ENCODE measurements around the gene ABCG8.

The ABCG8 gene

DNA sequence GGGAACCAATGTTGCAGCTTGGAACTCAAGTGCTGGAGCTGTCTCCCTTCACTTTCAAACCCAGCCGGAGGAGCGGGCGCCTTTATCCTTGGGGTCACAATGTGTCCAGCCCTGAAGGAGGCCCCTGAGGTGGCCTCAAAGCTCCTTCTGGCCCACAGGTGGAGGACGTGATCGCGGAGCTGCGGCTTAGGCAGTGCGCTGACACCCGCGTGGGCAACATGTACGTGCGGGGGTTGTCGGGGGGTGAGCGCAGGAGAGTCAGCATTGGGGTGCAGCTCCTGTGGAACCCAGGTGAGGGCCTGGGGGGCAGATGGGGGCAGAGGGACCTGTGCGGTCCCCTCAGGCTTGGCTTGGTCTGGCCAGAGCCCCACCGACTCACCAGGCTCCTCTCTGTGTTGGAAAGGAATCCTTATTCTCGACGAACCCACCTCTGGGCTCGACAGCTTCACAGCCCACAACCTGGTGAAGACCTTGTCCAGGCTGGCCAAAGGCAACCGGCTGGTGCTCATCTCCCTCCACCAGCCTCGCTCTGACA lies 13.5 kb downstream of the ABCG8 start:
- DNase-seq = no peak
- in situ Hi-C loops (cut with MboI; ENCODE audit: low pct_unique_long_range_greater_than_20kb, low sequenced_read_pairs) = no loop called here

DNA sequence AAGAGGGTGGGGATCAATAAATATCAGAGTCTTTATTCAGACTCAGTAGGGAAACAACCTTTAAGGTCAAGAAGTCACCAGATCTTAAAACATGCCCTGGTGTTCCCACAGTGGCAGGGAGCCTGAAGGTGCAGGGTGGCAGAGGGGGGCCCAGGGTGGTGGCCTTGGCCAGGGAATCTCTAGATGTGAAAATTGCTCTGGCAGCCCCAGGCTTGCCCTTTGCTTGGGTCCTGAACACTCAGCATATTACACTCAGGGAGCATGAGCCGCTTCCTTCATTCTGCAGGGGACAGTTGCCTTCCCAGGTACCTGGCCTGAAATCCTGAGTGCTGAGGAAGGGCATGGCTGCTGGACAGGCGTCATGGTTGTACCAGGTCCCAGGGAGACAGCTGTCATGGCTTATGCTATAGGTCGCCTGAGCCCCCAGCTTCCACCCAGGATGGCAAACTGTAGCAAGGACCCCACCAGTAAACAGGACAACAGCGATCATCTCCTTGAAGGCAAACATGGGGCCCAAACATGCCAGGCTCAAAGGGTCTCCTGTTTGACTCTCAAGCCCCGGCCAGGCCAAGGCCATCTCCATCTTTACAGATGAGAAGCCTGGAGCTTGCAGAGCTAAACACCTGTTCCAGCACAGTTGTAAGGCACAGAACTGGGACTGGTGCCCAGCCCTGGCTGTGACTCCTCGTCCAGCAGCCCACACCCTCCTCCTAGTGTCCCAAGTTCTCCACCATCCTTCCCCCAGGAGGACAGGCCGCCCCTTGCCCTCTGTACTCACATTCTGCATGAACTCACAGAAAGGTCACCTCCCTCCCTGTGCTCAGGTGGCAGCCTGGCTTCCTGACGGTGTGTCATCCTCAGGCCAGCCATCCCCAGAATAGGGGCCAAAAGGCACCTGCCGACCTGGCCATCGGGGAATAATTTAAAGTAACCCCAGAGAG lies 14.6 kb downstream of the ABCG8 start:
- in situ Hi-C loops (cut with MboI; ENCODE audit: low pct_unique_long_range_greater_than_20kb, low sequenced_read_pairs) = no loop called here
- no peak for DNase-seq

DNA sequence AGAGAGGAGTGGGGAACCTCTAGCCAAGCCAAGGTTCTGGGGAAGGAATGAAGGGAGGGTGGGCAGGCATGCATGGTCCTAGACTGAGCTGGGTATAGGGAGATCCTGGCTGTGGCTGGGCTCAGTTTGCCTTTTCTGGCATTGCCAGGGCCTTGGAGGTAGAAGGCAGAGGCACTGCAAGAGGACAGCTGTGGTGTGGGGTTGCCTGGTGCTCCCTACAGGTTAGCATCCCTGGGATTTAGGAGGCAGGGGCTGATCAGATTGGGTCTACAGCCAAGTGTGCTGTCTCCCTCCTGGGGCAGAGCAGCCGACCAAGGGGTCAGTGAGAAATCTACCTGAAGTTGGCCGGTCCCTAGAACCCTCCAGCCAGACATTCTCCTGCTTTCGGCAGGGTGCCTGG lies 15.9 kb downstream of the ABCG8 start:
- in situ Hi-C loops (cut with MboI; ENCODE audit: low pct_unique_long_range_greater_than_20kb, low sequenced_read_pairs) = no loop called here
- DNase-seq = no peak

DNA sequence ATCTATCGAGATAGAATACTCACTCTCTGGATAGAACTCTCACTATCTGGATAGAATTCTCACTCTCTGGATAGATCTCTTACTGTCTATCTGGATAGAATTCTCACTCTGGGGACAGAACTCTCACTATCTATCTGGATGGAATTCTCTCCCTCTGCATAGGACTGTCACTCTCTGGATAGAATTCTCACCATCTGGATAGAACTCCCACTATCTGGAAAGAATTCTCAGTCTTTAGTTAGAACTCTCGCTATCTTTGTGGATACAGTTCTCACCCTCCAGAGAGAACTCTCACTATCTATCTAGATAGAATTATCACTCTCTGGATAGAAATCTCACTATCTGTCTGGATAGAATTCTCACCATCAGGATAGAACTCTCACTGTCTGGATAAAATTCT lies 16.5 kb downstream of the ABCG8 start:
- in situ Hi-C loops (cut with MboI; ENCODE audit: low pct_unique_long_range_greater_than_20kb, low sequenced_read_pairs) = no loop called here
- no peak for DNase-seq

DNA sequence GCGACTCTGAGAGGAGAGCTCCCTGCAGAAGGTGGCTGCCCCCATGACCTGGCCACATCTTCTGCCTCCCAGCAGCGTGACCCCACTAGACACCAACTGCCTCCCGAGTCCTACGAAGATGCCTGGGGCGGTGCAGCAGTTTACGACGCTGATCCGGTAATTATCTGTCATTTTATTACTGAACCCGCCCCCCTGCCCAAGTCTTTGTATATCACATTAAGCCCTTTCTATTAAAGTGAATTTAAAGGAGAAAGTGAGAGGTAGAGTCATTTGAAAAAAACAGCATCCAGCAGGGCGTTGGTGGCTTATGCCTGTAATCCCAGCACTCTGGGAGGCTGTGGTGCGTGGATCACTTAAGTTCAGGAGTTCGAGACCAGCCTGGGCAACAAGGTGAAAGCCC lies 33.4 kb downstream of the ABCG8 start:
- DNase-seq = no peak
- in situ Hi-C loops (cut with MboI; ENCODE audit: low pct_unique_long_range_greater_than_20kb, low sequenced_read_pairs) = no loop called here

DNA sequence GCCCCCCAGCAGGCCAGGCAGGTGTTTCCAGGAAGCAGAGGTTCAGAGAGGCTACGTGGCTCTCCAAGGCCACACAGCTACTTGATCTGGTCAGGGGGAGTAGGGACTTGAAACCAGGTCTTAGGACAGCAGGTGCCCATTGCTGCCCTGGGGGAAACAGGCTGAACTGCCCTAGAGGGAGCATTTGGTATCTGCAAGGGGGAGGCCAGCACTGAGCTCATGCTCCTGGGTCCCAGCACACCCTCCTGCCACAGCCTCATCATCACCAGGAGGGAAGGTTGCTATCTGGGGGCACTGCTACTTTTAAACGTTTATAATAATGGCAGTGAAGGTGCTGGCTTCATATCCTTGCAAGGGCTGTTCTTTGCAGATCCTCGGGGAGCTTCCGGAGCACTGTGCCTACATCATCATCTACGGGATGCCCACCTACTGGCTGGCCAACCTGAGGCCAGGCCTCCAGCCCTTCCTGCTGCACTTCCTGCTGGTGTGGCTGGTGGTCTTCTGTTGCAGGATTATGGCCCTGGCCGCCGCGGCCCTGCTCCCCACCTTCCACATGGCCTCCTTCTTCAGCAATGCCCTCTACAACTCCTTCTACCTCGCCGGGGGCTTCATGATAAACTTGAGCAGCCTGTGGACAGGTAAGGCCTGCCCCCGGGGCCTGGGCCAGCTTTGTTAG lies 36.1 kb downstream of the ABCG8 start:
- no peak for DNase-seq
- in situ Hi-C loops (cut with MboI; ENCODE audit: low pct_unique_long_range_greater_than_20kb, low sequenced_read_pairs) = loop anchor here (25.0 kb wide), 1 partner anchor 263 kb away; no protein-coding TSS in a partner anchor

DNA sequence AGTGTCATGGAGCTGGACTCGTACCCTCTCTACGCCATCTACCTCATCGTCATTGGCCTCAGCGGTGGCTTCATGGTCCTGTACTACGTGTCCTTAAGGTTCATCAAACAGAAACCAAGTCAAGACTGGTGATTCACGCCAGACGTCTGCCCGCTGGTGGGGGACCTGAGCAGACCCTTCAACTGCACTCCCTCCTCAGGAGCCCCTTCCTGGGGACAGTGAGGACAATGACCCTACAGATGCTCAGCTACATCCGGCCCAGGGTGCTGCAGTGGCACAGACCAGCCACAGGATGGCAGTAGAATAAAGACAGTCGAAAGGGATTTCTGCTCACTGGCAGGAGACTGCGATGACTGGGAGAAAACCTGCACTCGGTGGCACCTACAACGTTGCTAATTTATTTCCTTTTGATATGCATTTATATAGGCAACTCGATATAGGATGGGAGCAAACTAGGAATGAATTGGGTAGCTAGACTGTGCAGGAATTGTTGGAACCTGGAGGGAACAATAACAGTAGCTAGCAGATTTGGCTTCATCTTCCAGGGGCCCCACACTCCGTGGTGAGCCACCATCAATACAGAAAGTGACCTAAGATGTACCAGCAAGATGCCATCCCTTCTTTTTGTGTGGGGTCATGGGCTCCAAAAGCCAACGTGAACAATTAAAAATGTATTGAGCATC lies 39.2 kb downstream of the ABCG8 start:
- peak; percentile 72 for DNase-seq
- in situ Hi-C loops (cut with MboI; ENCODE audit: low pct_unique_long_range_greater_than_20kb, low sequenced_read_pairs) = loop anchor here (25.0 kb wide), 1 partner anchor 266 kb away; no protein-coding TSS in a partner anchor

DNA sequence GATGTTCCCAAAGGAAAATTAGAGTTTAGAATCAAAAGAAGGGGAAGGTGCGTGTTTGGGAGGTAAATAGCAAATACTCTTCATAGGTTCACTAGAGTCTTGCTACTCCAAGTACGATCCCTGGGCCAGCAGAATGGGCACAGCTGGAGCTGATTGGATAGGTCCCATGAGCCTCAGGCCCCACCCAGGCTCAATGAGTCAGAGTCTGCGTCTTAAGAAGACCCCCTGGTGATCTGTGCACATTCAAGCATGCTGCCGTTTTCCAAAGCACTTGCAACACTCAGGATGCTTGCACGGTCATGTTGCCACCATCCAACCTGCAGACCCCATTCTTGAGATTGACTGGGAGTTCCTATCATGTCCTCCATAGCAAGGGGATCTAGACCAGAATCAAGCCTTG lies 40.5 kb downstream of the ABCG8 start:
- in situ Hi-C loops (cut with MboI; ENCODE audit: low pct_unique_long_range_greater_than_20kb, low sequenced_read_pairs) = loop anchor here (25.0 kb wide), 1 partner anchor 267 kb away; no protein-coding TSS in a partner anchor
- no peak for DNase-seq

DNA sequence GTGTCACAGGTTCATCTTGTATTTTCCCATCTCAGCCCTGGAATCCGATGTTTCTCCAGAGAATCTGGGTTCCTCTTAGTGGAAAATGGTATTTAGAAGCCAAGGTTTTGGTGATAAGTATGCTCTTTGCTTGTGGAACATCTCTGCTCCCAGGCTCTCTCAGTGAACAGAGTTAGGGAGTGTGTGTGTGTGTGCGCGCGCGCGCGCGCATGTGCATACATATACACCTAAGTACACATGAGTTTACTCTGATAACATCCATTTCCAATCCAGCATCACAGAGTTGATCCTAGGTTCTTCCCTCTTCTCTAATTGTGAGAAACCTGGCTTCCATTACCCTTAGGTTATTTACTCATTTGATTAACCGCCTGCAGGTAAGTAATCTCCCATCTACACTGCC lies 41.7 kb downstream of the ABCG8 start:
- in situ Hi-C loops (cut with MboI; ENCODE audit: low pct_unique_long_range_greater_than_20kb, low sequenced_read_pairs) = loop anchor here (25.0 kb wide), 1 partner anchor 268 kb away; no protein-coding TSS in a partner anchor
- DNase-seq = no peak

DNA sequence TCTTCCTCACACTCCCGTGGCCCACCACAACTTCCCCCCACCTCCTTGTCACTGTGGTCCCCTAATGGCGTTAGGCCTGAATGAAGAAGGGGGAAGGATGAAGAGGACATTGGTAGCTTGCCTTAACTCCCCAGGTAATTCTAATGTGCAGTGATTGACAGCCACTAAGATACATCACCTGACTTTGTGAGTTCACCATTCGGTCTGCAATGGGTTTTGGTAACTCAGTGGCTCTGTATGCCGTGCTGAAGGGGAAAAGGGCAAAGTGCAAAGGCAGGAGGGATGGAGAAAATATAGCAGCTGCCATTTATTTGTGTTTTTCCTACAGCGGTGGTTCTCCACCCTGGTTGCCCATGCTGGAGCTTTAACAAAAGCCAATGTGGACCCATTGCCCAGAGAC lies 42.2 kb downstream of the ABCG8 start:
- in situ Hi-C loops (cut with MboI; ENCODE audit: low pct_unique_long_range_greater_than_20kb, low sequenced_read_pairs) = loop anchor here (25.0 kb wide), 1 partner anchor 269 kb away; no protein-coding TSS in a partner anchor

DNA sequence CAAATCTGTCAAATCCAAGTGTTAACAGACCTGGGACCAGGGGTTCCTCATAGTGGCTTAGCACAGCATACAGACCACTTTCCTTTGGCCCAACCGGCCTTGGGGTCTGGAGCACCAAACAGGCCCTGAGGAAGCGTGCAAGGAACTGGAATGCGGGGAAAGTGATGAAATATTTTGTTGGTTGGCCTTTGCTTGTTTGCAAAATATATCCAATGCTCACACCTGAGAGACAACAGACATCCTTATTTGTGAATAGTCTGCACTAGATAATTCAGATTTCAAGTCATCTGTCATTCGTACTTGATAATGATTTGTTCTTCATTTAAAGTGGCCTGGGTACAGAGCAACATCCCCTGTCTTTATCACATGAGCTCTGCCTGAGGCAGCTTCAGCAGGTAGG lies 43.5 kb downstream of the ABCG8 start:
- DNase-seq = no peak
- in situ Hi-C loops (cut with MboI; ENCODE audit: low pct_unique_long_range_greater_than_20kb, low sequenced_read_pairs) = loop anchor here (25.0 kb wide), 1 partner anchor 270 kb away; no protein-coding TSS in a partner anchor

More for the DNA sequence above, 42.2 kb downstream of the ABCG8 start:
- no peak for DNase-seq

DNA sequence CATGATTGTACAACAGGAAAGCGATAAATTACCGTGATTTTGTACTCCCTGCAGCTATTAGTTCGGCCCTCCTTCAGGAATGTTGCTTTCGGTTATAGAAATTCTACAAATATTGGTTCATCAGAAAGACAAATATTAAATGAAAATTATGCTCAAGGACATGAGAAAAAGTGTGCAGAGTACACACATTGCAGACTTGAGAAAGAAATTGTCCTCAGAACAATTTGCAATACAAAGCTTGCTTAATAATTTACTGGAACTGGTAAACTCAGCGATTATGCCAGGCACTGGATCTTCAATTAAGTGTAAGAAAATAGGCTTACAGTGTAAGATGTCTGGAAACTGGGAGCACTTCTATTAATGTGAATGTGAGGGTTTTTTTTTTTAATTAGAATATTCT lies 45.9 kb downstream of the ABCG8 start:
- in situ Hi-C loops (cut with MboI; ENCODE audit: low pct_unique_long_range_greater_than_20kb, low sequenced_read_pairs) = loop anchor here (25.0 kb wide), 1 partner anchor 272 kb away; no protein-coding TSS in a partner anchor
- DNase-seq = no peak

DNA sequence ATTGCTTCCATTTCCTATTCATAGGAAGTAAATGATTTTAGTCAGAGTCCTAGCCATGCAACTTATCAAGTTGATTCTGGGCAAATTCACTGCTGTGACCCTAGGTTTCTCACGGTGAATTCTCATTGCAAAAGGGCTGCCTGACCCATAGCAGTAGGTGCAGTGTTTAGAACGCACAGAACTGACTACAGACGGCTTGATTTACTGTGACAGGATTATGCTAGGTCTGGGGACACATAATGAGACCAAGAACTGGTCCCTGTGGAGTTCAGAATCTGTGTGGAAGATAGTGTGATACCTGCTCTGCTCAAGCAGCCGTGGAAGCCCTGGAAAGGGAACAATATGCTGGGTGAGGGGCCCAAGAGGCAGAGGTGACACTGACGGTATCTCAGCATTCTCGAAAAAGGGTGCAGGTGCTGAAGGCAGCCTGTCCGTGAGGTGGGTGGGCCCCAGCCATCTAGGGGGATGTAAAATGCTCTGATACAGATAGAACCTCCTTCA lies 46.4 kb downstream of the ABCG8 start:
- in situ Hi-C loops (cut with MboI; ENCODE audit: low pct_unique_long_range_greater_than_20kb, low sequenced_read_pairs) = loop anchor here (25.0 kb wide), 1 partner anchor 273 kb away; no protein-coding TSS in a partner anchor
- no peak for DNase-seq

DNA sequence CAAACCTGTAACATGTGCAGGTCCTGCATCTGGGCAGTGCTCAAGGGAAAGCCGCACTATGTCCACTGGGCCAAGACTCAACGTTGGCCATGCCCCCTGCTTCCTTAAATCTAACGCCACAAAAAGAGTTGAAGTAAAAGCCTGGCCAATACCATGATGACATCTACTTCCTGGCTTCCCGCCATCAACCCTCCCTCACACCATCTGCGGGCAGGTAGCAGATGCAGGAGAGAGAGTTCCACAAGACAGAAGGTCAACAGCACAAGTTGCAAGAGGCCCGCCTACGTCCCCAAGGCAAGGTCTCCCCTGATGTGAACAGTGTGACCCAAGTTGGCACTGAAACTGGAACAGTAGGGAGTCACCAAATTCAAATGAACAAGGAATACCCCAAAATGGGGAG lies 48.4 kb downstream of the ABCG8 start:
- in situ Hi-C loops (cut with MboI; ENCODE audit: low pct_unique_long_range_greater_than_20kb, low sequenced_read_pairs) = loop anchor here (25.0 kb wide), 1 partner anchor 275 kb away; no protein-coding TSS in a partner anchor
- DNase-seq = no peak

DNA sequence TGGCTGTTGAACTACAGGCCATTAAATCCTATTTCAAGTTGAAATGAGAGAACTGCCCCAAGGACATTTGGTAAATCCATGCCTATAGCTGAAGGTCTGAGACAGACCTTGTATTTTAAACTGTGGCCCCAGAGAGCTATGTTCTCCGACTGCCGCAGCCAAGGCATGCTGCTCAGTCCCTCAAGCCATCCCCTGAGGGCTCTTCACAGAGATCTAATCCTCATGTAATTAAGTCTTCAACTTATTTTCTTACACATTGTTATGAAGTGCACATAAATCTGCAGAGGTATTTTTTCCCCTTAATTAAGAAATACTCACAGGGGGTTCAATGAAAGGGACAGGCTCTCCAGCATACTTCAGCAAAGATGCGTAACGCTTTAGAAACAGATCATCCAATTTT lies 50.6 kb downstream of the ABCG8 start:
- no peak for DNase-seq
- in situ Hi-C loops (cut with MboI; ENCODE audit: low pct_unique_long_range_greater_than_20kb, low sequenced_read_pairs) = loop anchor here (25.0 kb wide), 1 partner anchor 277 kb away; no protein-coding TSS in a partner anchor

DNA sequence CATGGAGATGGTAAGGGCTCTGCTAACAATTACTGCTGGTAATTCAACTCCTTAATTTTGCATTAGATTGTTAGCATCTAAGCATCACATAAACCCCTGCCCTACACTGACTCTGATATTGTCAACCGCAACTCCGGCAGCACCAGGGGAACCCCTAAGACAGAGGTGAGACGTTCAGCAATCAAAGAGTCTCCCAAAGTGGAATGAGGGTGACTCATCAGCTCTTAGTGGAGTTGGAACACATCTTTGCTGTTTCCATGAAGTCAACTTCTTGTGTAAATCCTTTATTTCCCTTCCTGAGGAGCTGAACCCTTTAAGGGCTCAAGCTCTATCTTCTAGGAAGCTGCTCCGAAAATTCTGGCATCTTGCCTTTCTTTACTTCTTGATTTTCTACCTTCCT lies 52.1 kb downstream of the ABCG8 start:
- in situ Hi-C loops (cut with MboI; ENCODE audit: low pct_unique_long_range_greater_than_20kb, low sequenced_read_pairs) = loop anchor here (25.0 kb wide), 1 partner anchor 279 kb away; no protein-coding TSS in a partner anchor
- no peak for DNase-seq

DNA sequence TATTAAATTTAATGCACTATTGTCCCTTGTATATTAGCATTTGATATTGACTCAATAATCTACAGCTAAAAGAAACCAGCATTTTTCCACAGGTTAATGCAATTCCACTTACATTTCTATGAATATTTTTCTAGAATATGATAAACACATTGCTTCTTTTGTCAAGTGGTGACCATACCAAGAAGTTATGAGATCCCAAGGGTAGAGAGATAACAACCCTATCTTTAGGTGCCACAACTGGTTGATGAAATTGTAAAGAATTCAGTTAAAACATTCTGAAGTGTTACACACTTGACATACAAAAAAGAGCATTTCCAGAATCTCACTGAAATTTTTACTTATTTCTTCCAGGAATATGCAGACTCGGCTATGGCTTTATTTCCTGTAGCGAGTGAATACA lies 56.0 kb downstream of the ABCG8 start:
- no peak for DNase-seq
- in situ Hi-C loops (cut with MboI; ENCODE audit: low pct_unique_long_range_greater_than_20kb, low sequenced_read_pairs) = loop anchor here (25.0 kb wide), 1 partner anchor 282 kb away; no protein-coding TSS in a partner anchor

DNA sequence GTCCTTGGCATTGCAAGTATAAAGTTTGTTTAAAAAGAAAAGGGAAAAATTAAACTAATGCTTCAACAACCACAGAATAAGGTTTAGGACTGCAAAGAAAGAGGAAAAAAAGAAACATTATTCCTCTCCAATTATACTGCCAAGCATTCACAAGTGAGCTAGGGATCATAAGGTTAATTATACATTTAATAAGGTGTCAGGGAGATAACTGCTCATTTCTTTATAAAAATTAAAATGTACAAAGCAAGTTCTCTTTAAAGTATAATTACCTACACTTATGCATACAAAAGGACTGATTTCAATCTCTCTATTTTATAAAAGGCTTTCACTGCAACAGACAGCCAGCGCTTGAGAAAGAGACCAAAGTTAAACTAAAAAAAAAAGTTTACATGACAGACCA lies 58.1 kb downstream of the ABCG8 start:
- in situ Hi-C loops (cut with MboI; ENCODE audit: low pct_unique_long_range_greater_than_20kb, low sequenced_read_pairs) = loop anchor here (25.0 kb wide), 1 partner anchor 285 kb away; no protein-coding TSS in a partner anchor
- no peak for DNase-seq

DNA sequence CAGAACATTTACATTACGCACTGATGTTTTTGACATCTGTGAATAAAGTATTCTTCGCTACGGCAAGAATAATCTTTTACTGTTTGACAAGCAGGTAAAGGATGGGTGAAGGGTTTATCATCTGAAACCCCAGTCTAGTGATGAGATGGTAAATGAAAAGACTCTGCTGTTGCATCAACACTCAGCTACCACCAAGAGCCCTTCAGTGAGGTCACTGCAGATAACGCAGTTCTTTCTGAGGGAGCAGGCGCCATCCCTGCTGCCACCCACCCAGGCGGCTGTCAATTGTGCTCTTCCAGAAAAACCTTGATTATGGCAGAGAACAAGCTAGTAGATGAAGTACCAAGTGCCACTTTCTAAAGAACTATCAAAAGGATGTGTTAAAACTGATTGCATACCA lies 58.7 kb downstream of the ABCG8 start:
- DNase-seq = no peak
- in situ Hi-C loops (cut with MboI; ENCODE audit: low pct_unique_long_range_greater_than_20kb, low sequenced_read_pairs) = loop anchor here (25.0 kb wide), 1 partner anchor 285 kb away; no protein-coding TSS in a partner anchor

Data from KBM-7 (cell line).